HG03558 (cell line): ENCODE data around the gene MBOAT7.
"Not testable (repeated sequence)": the region's sequence is repeated elsewhere in the genome, so short reads cannot be mapped to it uniquely, and the experiment has no call there.

Experiments
- ATAC-seq: cut with Tn5 transposase; IDR thresholded peaks from one replicate; pipeline ENCODE4 v1.9.1; 2021; ENCODE audit warnings: moderate number of reproducible peaks; ENCODE audit not compliant: unreplicated experiment; ENCODE audit errors: extremely low read depth

MBOAT7 gene

DNA sequence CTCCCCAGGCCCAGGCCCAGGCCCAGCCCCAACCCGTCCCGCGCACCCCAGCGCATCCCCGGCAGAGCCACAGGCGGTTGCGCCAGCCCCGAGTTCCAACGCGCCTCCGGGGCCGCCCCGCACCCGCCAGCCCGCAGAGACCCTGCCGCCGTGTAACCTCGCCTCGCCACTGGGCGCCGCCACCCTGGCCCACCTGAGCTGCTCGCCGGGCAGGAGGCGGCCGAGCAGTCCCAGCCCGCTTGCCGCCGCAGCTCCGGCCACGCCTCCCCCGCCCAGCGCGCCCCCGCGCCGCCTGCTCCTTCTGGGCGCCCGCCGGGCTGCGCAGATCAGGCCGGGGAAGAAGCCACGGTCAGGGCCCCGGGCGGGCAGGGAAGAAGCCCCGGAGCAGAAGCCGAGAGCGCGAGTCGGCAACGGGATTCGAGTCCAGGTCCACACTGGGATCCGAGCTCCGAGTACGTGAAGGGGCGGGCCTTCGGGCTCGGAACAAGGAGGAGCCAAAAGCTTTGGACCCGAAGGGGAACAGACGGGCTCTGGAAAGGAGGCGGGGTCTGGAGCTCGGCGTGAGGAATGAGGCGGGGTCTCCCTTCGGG lies at the start of gene MBOAT7:
TSS of gene MBOAT7 (minus strand) at position 436 of the 590 bp plus-strand sequence. CDS start 1,072 bp downstream, outside the sequence.
- peak; percentile 8 for ATAC-seq

GRCh38 chr19:54233941-54234340 lies 44.6 kb upstream of the MBOAT7 start:
- ATAC-seq, result no peak

- no peak for ATAC-seq
Observed at GRCh38 chr19:54231077-54231931, 41.9 kb upstream of the MBOAT7 start.

- ATAC-seq, result no peak
Observed at GRCh38 chr19:54230031-54230430, 40.7 kb upstream of the MBOAT7 start.

DNA sequence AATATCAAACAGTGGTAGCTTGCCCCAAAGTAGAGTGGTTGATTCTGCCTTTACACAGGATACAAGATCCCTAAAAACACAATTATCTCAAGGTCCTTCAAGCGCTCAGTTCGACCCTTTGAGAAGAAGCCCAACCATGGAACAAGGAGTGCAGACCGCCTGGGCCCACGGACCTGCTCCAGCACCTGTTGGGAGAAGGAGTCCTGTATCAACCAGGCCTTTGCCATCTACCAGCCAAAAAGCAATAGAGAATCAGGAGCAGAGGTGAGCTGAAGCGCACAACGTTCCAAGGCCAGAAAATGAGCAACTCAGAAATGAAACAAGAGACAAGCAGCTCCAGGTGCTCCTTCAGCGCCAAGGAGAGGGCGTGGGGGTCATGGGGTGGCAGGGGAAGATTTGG lies 39.8 kb upstream of the MBOAT7 start:
- ATAC-seq, result no peak

GRCh38 chr19:54224619-54225018 lies 35.2 kb upstream of the MBOAT7 start:
- ATAC-seq, result not testable (repeated sequence)

DNA sequence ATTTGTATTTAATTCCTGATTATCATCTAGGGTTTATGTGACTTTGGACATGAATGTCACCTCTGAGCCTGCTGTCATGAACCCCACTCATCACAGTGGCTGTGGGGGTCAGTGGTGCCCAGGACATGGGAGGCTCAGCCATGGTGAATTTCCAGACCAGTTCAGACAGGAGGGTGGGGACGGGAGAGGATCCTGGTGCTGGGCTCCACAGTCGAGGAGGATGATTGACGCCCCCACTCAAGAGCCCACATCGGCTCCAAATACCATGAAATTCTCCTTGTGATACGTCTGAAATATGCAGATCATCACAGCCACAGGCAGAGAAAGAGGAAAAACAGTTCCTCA lies 34.5 kb upstream of the MBOAT7 start:
- ATAC-seq, result not testable (repeated sequence)

DNA sequence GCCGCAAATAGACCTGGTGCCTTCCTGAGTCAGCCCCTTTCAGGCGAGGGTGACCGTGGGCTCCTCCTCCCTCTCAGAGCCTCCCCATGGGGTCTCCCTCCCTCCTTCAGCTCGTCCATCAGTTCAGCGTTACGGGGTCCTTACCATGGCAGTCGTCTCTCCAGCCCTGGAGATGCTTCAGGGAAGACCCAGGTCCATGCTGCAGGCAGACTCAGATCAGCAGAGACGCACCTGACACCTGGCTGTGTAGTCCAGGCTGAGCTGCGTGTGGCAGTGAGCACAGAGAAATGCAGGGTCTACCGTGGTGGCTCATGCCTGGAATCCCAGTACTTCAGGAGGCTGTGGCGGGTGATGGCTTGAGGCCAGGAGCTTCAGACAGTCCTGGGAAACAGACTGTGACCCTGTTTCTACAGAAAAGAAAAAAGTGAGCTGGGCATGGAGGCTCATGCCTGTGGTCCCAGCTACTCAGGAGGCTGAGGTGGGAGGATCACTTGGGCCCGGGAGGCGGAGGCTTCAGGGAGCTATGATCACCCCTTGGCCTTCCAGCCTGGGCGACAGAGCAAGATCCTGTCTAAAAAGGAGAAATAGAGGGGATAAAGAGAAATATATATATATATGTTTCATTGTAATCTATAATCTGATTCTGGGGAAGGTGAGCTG lies 34.0 kb upstream of the MBOAT7 start:
- not testable (repeated sequence) for ATAC-seq

DNA sequence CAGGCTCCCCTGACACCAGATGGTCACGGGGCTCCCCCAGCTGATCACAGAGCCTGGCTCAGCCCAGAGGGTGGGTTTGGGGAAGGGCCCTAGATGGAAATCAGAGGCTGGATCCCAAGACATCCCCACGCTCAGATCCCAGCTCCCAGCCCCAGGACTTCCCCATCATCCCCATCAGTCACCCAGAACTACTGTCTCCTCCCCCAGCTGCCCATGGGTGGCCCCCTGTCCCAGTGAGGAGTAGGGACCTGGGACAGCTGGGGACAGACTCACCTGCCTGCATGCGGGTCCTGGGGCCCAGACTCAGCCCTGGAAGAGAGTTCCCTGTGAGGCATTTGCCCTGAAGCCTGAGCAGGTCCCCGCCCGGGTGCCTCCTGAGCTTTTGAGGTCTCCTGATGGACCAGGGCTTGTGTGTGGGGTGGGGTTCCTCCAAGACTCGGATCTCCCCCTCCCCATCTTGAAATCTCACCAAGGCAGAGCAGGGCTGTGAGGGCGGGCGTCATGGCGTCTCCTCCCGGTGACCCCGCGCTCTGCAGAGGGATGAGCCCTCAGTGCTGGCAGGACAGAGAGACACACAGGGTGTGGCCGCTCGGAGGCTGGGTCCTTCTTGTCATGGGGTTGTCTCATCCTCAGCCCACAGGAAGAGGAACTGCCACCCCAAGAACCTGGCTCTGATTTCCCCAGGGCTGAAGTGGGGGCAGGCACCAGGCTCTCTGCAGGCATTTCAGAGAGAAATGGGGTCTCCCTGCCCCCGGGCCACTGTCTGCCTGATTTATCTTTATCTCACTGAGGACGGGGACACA lies 33.3 kb upstream of the MBOAT7 start, which contains the start of gene LILRB3:
TSS of gene LILRB3 (minus strand) at position 534 of the 803 bp plus-strand sequence. CDS start at position 503, 31 bp downstream.
- ATAC-seq, result not testable (repeated sequence)

DNA sequence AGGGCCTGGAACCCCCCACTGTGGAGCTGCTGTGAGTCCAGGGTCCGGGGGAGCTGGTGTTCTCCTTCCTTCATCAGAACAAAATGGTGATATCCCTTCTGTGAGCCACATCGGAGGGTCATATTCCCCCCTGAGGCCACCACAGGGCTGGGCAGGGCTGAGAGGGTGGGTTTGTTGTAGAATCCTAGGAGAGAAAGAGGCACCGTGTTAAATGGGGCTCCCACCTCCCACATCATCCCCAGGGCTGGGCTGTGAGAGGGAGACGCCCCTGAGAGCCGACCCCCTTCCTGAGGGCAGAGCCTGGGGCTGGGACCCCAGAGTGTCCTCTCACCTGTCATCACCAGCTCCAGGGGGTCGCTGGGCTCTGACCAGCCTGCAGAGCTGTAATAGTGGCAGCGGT lies 32.6 kb upstream of the MBOAT7 start:
- ATAC-seq, result not testable (repeated sequence)

- not testable (repeated sequence) for ATAC-seq
Observed at GRCh38 chr19:54219702-54220101, 30.3 kb upstream of the MBOAT7 start.

GRCh38 chr19:54218960-54219661 lies 29.7 kb upstream of the MBOAT7 start:
- ATAC-seq, result no peak

DNA sequence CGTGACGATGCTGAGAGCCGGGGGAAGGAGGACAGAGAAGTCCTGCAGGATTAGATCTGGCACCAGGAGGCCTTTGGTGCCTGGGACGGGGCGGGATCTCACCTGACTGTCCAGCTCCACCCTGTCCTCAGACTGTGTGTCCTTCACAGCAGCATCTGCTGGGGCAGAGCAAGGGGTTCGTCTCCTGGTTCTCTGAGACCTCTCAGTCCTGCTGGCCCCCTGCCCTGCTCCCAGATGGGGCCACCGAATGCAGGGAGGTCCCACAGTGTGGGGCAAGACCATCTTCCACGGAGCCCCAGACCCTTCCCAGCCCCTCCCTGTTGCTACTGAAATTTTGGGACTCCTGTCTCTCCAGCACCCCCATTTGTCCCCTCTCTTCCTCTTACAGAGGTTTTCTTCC lies 28.9 kb upstream of the MBOAT7 start:
- no peak for ATAC-seq

GRCh38 chr19:54217517-54218247 lies 28.3 kb upstream of the MBOAT7 start:
- ATAC-seq, result not testable (repeated sequence)

DNA sequence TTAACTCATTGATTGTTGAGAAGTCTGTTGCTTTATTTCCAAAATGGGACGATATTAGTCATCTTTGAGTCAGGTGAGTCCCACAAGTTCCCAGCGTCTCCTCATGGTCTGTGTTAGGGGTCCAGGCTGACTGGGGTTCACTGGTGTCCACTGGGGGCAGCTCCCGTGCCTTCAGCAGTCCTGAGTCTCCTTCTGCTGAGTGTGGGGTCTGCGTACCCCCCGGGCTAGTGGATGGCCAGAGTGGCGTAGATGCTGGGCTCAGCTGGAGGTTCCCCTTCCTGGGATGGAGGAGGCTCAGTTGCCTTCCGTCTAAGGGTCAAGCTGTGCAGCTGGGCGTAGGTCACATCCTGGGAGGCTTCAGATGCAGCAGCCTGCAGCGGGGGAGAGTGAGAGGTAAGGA lies 27.5 kb upstream of the MBOAT7 start:
- no peak for ATAC-seq

- ATAC-seq, result not testable (repeated sequence)
Observed at GRCh38 chr19:54214734-54215133, 25.4 kb upstream of the MBOAT7 start.

- ATAC-seq, result not testable (repeated sequence)
Observed at GRCh38 chr19:54214217-54214616, 24.8 kb upstream of the MBOAT7 start.

DNA sequence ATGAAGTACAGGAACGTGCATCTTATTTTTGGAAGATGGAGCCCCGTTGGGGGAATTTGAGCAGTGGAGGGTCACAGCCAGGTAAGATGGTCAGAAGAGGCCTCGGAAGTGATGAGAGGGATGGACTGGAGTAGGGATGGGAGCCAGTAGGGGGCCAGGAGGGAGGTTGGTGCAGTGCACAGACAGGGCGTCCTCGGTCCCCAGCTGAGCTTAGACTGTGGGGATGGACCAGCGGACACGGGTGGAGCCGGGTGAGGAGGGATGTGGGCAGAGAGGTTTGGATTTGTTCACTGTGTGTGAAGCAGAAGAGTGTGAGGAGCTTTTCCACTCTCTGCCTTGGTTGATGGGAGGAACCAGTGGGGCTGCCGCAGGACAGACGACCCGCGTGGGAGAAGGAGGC lies 21.9 kb upstream of the MBOAT7 start:
- ATAC-seq, result no peak
